Type B pancreatic cell (in vitro differentiated cells): ENCODE results near the gene ARFGAP1. TPM values are rescaled to one million over a fixed set of nuclear protein-coding genes. Genes with fewer than 3 reads are reported as not detected.

Experiments used
- DNase-seq: peaks from one replicate; pipeline ENCODE4 v3.0.0; 2021; ENCODE audit warnings: mixed read lengths; ENCODE audit not compliant: unreplicated experiment; ENCODE audit errors: extremely low spot score
- H3K27ac Mint-ChIP-seq: 2 replicates; pipeline ENCODE4 v1.8.0; 2021; ENCODE audit warnings: mild to moderate bottlenecking, mixed read lengths
- H3K27me3 Mint-ChIP-seq: 2 replicates; pipeline ENCODE4 v1.8.0; 2021; ENCODE audit warnings: mixed read lengths
- H3K36me3 Mint-ChIP-seq: 2 replicates; pipeline ENCODE4 v1.8.0; 2021; ENCODE audit warnings: mixed read lengths
- H3K4me1 Mint-ChIP-seq: one replicate; pipeline ENCODE4 v1.8.0; 2021; ENCODE audit warnings: mixed read lengths; ENCODE audit not compliant: unreplicated experiment
- H3K4me3 Mint-ChIP-seq: 2 replicates; pipeline ENCODE4 v1.8.0; 2021; ENCODE audit warnings: mild to moderate bottlenecking, mixed read lengths
- H3K9me3 Mint-ChIP-seq: 2 replicates; pipeline ENCODE4 v1.8.0; 2021; ENCODE audit warnings: mixed read lengths
- CTCF ChIP-seq: fragments of 200-600 bp; sonication (generic); conservative IDR thresholded peaks from 2 replicates; pipeline ENCODE4 v1.5.0; 2021; ENCODE audit warnings: antibody characterized with exemption, mild to moderate bottlenecking
- total RNA-seq: library from RNA; stranded (reverse); gene quantifications from 2 replicates; pipeline ENCODE4 v1.2.1, GENCODE V29; 2021; ENCODE audit warnings: low replicate concordance

ARFGAP1 gene
- total RNA-seq, 1 donor from 2014 or later, result 132 TPM

- Mint-ChIP-seq H3K27ac (peak overlapping the region; percentile 50), H3K4me3 (peak overlapping the region; percentile 31), H3K9me3 (no peaks in the 10 kb centered on the region), H3K36me3 (no peaks in the 10 kb centered on the region), H3K27me3 (peaks cover 21% of the 10 kb centered on the region), H3K4me1 (no peaks in the 10 kb centered on the region)
- TF ChIP-seq CTCF, result no peak
- DNase-seq, result no peak
Observed at GRCh38 chr20:63295422-63295821, 22.8 kb downstream of the ARFGAP1 start.

GRCh38 chr20:63295846-63296245 lies 23.2 kb downstream of the ARFGAP1 start:
- no peak for TF ChIP-seq CTCF
- H3K36me3 Mint-ChIP-seq, result no peaks in the 10 kb centered on the region
- H3K27ac Mint-ChIP-seq, result no peak overlapping the region
- no peak overlapping the region for H3K4me3 Mint-ChIP-seq
- H3K9me3 Mint-ChIP-seq, result no peaks in the 10 kb centered on the region
- H3K27me3 Mint-ChIP-seq, result peaks cover 25% of the 10 kb centered on the region
- no peaks in the 10 kb centered on the region for H3K4me1 Mint-ChIP-seq
- DNase-seq, result no peak

GRCh38 chr20:63296531-63297299 lies 24.1 kb downstream of the ARFGAP1 start:
- no peaks in the 10 kb centered on the region for H3K36me3 Mint-ChIP-seq
- H3K4me1 Mint-ChIP-seq, result no peaks in the 10 kb centered on the region
- no peak for DNase-seq
- peaks cover 32% of the 10 kb centered on the region for H3K27me3 Mint-ChIP-seq
- TF ChIP-seq CTCF, result no peak
- no peak overlapping the region for H3K27ac Mint-ChIP-seq
- H3K9me3 Mint-ChIP-seq, result no peaks in the 10 kb centered on the region
- no peak overlapping the region for H3K4me3 Mint-ChIP-seq

GRCh38 chr20:63297371-63297781 lies 24.8 kb downstream of the ARFGAP1 start:
- no peaks in the 10 kb centered on the region for H3K9me3 Mint-ChIP-seq

GRCh38 chr20:63297796-63298572 lies 25.4 kb downstream of the ARFGAP1 start:
- Mint-ChIP-seq H3K9me3 (no peaks in the 10 kb centered on the region), H3K27me3 (peaks cover 40% of the 10 kb centered on the region), H3K4me1 (no peaks in the 10 kb centered on the region), H3K27ac (no peak overlapping the region), H3K36me3 (no peaks in the 10 kb centered on the region), H3K4me3 (no peak overlapping the region)
- TF ChIP-seq CTCF, result no peak
- no peak for DNase-seq

More at GRCh38 chr20:63297371-63297781, 24.8 kb downstream of the ARFGAP1 start:
- Mint-ChIP-seq H3K27ac (no peak overlapping the region), H3K36me3 (no peaks in the 10 kb centered on the region), H3K27me3 (peaks cover 35% of the 10 kb centered on the region), H3K4me3 (no peak overlapping the region), H3K4me1 (no peaks in the 10 kb centered on the region)
- no peak for DNase-seq
- no peak for TF ChIP-seq CTCF
